NAMALWA (cell line): ENCODE data around the gene LRIG2.
"Not testable (repeated sequence)": the region's sequence is repeated elsewhere in the genome, so short reads cannot be mapped to it uniquely, and the experiment has no call there.

Experiments
- DNase-seq: peaks from one replicate; pipeline ENCODE4 v3.0.0-alpha.2; 2015; ENCODE audit warnings: low spot score

The LRIG2 gene

GRCh38 chr1:113063456-113063855, 9.5 kb upstream of the LRIG2 start:
- DNase-seq: not testable (repeated sequence)

GRCh38 chr1:113072141-113072756, 749 bp upstream of the LRIG2 start:
- DNase-seq: no peak

- no peak for DNase-seq
These were observed 517 bp downstream of the LRIG2 start for GRCh38 chr1:113073479-113073950.

DNA sequence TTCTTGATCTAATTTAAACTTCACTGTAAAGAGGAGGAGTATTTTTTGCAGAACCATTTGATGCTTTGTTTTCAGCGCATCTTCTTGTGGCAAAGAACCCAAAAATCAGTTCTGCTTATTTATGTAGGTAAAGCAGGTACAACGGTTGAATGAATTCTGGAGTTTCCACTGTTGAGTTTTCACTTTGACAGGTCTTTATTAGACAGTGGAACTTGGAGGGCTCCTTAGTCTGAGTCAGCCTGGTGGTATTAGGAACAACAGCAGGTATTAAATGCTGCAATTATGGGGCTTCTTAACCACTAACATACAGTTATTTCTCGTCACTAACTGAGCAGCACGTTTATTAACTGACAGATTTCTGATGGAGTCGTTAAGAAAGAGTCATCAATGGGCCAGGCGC, 1.2 kb downstream of the LRIG2 start:
- DNase-seq: peak; percentile 59

GRCh38 chr1:113077978-113078377, 5.0 kb downstream of the LRIG2 start:
- not testable (repeated sequence) for DNase-seq

DNA sequence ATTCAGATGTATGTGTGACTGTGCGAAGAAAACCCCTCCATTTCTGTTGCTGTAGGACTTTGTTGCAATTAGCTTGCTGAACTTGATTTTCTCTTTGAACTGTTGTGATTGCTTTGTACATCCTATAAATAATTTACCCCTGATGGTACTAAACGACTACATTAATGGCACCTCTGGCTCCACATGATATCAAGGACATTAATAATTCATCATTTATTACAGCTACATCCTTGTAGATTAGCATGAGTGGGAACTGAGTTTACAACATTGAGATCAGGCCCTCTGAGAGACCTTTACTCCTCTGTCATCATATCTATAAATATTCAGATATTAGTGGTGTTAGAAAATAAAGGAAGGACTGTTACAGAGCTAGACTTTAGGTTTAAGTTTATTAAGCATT, 13.5 kb downstream of the LRIG2 start:
- no peak for DNase-seq

DNA sequence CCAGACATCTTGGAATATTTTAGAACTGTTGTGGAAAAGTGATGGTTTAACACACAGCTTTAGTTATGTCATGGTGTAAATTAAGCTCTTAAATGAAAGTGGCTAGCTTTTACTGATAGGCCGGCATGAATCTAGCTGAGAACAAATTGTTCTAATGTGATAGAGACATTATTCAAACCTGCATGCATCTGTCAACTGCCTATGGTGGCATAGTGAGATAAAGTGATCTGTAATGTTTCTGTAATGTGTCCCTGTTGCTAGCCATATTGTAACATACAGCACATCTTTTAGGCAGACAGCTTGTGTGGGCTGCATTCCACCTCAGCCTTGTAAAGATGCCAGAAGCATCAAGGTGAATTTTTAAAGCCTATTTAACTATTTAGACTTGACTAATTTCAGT, 16.0 kb downstream of the LRIG2 start:
- DNase-seq: no peak

GRCh38 chr1:113090051-113090450, 17.1 kb downstream of the LRIG2 start:
- no peak for DNase-seq

GRCh38 chr1:113091988-113092594, 19.1 kb downstream of the LRIG2 start:
- no peak for DNase-seq

DNA sequence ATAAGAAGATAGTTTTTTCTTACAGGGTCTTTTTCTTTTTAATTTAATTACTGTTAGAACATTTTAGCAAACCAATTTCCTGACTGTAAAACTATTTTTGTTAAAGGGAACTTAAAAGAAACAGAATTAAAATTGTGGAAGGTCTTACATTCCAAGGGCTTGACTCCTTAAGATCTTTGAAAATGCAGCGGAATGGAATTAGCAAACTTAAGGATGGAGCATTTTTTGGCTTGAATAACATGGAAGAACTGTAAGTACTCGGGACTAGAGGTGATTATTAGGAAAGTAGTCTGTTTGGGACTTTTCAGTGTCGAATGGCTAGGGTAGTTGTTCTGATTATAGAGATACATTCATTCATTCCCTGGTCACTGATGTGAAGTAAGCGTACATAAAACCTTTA, 21.5 kb downstream of the LRIG2 start:
- no peak for DNase-seq

- DNase-seq: no peak
These were observed 22.9 kb downstream of the LRIG2 start for GRCh38 chr1:113095790-113096455.

DNA sequence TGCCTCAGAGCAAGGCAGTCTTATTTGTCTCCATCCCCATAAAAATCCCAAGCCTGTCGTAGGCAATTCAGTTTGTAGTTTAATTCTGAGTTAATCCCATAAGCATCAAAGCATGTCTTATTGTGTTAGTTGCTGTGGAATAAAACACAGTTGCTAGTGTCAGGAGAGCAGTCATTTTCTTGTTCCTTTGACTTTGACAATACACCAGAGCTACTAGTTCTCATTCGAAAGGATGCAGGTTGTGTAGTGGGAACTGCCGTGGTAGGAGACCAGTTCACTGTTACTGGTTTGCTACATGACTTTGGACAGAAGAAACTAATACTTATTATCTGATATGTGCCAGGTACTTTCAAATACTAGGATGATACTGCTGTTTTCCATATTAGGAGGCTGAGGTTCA, 23.5 kb downstream of the LRIG2 start:
- DNase-seq: no peak

- no peak for DNase-seq
These were observed 28.6 kb downstream of the LRIG2 start for GRCh38 chr1:113101588-113101987.

DNA sequence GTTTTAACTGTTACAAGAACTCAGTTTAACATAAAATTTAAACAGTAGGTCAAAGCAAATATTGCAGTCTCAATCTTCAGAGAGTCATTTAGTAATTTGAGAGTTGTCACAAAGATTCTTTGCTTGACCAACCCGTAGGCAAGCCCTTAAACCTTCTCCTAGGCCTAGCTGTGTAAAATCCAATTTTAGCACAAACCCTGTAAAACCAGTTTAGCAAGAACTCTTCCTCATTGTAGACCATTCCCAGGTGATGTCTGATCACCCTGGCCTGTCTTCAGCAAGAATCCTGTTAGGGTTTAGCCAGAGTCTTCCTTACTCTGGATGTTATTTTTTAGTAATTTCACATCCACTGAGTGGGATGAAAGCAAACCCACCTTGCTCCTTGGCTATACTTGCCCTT, 30.1 kb downstream of the LRIG2 start:
- no peak for DNase-seq

DNA sequence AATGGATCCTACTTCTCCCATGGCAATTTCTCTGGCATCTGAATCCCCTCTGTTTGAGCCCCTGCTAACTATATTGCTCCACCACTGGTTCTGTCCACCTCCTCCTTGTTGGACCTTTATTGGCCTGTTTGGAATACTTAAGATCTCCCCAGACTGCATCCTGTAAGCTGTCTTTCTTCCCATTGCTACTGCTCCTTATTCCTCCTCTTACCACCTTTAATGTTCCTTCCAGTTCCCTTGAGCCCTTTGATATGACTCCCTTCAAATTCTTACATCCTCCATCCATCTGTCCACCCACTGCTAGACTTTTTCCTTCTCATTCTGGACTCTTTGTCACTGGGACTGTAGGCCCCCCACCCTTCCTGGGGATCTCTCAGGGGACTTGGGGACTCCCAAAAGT, 31.0 kb downstream of the LRIG2 start:
- DNase-seq: no peak

- no peak for DNase-seq
These were observed 33.9 kb downstream of the LRIG2 start for GRCh38 chr1:113106910-113107309.

GRCh38 chr1:113109908-113110554, 37.0 kb downstream of the LRIG2 start:
- no peak for DNase-seq

DNA sequence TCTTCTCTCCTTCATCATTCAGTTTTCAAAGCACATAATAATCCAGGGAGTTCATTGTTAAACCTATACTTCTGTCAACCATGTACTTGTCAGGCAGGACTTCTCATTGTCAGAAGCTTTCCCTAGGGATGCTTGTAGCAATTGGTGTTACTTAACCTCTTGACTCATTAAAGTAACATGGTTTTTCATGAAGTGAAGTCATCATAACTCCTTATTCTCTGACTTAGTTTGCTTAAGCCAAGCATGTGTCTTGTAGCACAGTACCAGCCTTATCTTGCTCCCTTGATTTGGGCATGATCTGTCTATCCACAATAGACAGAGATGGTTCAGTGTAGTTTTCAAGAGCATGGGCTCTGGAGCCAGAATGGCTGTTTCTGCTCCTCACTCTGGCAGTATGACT, 45.3 kb downstream of the LRIG2 start:
- DNase-seq: no peak

DNA sequence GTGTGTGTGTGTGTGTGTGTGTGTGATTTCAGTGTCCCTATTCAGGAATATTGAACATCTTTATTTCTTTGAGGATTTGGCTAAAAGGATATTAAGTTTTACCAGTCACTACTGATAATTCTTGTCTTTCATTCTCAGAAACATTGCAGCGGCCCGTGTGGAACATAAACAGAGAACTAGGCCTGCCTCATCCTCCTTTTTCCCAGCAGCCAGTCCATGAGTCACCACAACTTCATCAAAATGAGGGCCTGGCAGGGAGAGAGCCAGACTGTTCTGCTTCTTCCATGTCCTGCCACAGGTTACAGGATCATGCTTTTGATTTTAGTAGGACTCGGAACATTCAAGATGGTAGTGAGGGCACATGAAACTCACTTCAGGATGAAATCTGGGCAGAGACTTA, 50.7 kb downstream of the LRIG2 start:
- DNase-seq: no peak

- DNase-seq: no peak
These were observed 51.4 kb downstream of the LRIG2 start for GRCh38 chr1:113124366-113124765.

GRCh38 chr1:113125517-113125916, 52.5 kb downstream of the LRIG2 start:
- DNase-seq: no peak

DNA sequence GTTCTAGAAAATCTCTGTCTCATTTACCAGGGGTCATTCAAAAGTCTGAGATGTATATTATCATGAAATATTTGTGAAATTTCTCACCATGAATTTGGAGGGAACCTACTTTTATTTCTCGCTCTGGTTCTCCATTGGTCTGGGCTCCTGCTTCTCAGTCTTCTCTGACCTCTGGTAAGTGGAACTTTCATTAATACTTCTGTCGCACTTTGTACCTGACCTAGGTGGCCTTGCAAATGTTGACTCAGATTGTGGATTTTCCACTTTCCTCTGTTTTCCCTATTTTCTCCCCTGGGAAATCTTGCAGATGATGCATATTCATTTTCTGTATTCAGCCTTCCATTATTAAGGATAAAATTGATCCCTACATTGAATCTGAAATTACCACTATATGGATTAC, 53.2 kb downstream of the LRIG2 start:
- no peak for DNase-seq

GRCh38 chr1:113128116-113128515, 55.1 kb downstream of the LRIG2 start:
- DNase-seq: no peak
